Measurements from ENCODE around the gene FUT7.

FUT7 gene

DNA sequence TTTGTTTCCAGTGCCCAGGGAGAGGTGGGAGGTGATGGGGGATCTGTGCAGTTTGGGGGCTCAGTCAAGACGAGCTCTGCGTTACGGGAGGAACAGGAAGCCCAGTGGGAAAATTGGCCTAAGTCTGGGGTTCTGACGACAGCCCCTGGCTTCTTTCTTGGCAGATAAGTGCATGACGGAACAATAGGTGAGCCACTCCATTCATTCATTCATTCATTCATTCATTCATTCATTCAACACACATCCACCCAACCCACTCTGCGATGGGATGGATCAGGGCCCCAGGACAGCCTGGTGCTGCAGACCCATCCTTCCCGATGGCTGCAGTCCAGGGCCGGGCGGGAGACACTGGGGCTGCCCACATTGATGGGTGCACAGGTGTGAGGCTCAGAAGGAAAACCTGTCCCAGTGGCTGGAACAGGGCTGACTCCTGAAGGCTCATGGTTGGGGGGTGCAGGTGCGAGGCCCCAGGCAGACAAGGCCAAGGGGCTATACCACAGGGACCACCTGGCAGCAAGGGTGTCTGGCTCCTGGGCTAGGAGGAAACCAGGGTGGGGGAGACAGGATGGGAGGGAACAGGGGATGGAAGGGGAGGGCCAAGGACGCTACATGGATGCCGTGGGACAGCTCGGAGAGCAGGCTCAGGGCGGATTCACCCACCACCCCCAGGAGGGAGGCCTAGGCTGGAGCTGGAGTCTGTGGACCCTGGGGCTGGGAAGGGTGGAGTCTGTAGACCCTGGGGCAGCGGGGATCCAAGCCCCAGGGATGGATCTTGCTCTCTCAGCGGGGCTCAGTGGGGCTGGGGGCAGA, 51.0 kb downstream of the FUT7 start:
- DNase-seq = no peak

Data from hematopoietic multipotent progenitor cell treated with erythropoietin and hydrocortisone succinate and interleukin-3 and kit ligand, for 8 days (in vitro differentiated cells).